Measurements from ENCODE around the gene RHOF. TPM values are rescaled to one million over a fixed set of nuclear protein-coding genes. Genes with fewer than 3 reads are reported as not detected.
A peak's percentile ranks its signal among the peaks of the same experiment; 100 is the strongest.

Gene RHOF
- total RNA-seq, 1 donor from 2014 or later: 28.7 TPM

DNA sequence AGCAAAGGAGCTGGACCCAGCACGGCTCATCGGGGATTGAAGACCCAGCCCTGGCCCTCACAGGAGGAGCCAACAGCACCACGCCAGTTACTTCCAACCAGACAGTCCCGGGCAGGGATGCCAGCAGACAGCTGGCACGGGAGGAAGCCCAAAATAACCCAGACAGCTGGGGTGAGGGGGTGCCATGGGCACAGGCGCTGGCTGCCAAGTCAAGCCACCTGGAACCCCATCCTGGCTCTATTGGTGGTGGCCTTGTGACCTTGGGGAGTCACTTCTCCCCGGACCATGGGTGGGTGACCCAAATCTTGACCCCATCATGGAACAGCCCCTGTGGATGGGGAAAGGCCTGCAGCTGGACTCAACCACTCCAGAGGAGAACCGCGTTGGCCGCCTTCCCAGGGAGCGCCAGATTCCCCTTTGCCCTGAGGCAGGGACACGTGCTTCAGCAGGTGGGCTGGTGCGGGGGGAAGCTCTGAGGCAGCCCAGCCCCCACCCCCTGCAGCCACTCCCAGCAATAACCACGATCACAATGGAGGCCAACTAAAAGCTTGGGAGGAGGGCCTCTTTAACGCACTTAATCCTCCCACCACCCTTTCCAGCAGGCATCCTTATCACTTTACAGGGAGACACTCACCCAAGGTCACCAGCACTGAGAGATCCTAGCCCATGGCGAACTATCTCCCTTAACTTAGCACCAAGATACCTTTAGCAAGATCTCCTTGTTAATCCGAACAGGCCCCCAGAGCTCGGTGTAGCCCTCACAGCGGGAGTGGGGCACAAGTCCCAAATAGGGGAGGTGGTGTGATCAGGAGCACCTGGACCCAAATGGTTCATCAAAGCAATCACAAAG is 4.7 kb upstream of the RHOF start:
- ATAC-seq (no peak), DNase-seq (no peak)
- H3K36me3 ChIP-seq: peaks cover 33% of the 10 kb centered on the region
- H3K9me3 ChIP-seq: no peaks in the 10 kb centered on the region
- H3K4me3 ChIP-seq: peak overlapping the region; percentile 85
- no peaks in the 10 kb centered on the region for H3K27me3 ChIP-seq (ENCODE audit: low read depth)
- intact Hi-C loops (cut with DNase I): no loop called here
- H3K27ac ChIP-seq: peak overlapping the region; percentile 100
- TF ChIP-seq, protein P1, sequence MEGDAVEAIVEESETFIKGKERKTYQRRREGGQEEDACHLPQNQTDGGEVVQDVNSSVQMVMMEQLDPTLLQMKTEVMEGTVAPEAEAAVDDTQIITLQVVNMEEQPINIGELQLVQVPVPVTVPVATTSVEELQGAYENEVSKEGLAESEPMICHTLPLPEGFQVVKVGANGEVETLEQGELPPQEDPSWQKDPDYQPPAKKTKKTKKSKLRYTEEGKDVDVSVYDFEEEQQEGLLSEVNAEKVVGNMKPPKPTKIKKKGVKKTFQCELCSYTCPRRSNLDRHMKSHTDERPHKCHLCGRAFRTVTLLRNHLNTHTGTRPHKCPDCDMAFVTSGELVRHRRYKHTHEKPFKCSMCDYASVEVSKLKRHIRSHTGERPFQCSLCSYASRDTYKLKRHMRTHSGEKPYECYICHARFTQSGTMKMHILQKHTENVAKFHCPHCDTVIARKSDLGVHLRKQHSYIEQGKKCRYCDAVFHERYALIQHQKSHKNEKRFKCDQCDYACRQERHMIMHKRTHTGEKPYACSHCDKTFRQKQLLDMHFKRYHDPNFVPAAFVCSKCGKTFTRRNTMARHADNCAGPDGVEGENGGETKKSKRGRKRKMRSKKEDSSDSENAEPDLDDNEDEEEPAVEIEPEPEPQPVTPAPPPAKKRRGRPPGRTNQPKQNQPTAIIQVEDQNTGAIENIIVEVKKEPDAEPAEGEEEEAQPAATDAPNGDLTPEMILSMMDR (IDR thresholded peaks at IDR 0.05): no peak
- H3K4me1 ChIP-seq: peaks cover 62% of the 10 kb centered on the region

DNA sequence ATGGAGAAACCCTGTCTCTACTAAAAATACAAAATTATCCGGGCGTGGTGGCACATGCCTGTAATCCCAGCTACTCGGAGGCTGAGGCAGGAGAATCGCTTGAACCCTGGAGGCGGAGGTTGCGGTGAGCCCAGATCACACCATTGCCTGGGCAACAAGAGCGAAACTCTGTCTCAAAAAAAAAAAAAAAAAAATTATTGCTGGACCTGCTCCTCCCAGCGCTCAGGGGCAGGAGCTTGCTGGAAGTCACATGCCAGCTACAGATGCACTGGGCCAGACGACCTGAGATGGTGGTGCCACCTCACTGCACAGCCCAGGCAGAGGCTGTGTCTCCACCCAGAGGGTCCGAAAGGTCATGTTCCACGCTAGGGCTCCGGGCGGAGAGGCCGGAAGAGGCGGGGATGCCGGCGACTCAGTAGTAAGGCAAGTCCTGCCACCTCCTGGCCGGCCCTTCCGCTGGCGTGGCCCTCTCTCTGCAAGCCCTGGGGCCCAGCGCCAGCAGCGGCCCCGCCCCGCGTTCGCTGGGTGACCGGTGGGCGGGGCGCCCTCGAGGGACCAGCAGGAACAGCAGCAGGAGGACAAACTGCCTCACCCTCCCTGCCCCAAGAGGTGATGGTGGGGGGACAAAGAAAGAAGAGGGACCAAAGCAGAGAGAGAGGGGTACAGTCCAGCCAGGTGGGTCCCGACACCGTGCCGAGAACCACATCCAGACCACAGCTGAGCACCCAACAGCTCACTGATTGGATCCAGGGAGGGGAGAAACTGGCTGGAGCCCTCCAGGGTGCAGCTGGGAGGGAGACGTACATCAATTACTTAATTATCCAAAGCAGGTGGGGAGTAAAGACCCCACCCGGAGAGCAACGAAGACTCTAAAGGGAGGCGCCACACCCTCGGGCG is 3.6 kb upstream of the RHOF start:
- DNase-seq: peak; percentile 97
- Histone ChIP-seq H3K27me3 (ENCODE audit: low read depth) (no peaks in the 10 kb centered on the region), H3K9me3 (no peaks in the 10 kb centered on the region), H3K36me3 (peaks cover 33% of the 10 kb centered on the region), H3K4me1 (peaks cover 72% of the 10 kb centered on the region), H3K4me3 (peak overlapping the region; percentile 37), H3K27ac (peak overlapping the region; percentile 85)
- peak; percentile 53 to 54 for ATAC-seq
- intact Hi-C loops (cut with DNase I): no loop called here
- TF ChIP-seq, protein P1 (IDR thresholded peaks at IDR 0.05): peak; percentile 49

DNA sequence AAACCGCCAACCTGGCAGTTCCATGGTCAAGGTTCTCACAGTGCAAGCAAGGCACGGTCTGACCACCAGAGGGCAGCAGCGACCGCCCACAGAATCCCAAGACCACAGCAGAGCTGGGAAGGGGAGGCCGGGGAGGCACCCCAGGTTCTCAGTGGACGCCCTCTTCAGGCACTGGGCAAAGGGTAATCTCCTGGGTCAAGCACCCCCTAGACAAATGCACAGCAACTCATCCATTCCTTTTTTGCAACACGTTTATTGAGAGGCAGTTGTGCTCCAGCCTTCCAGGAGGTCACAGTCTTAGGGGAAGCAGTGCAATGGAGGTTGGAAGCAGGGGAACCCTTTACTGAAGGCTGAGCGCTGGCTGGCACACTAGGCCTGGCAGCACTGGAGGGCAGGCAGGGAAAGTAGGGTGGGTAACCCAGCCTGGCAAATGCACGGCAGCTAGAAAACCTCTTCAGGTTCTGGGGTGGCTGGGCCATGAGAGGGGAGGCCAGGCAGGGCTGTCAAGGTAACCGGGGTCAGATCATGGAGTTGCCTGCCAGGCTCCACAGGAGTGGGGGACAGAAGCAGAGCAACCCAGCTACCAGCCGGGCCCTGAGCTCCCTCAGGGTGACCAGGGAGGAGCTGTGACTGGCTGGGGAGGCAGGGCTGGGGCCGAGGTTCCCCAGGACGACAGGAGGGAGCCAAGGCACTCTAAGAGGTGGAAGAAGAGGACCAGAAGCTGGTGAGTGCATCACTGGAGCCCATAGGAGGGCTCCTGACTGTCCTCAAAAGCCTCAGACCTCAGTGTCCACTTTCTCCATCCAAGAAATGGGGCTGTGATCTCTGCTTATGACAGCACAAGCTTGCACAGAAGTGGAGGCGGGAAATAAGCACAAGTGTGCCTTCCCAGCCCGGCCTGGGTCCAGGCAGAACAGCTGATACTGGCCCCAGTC is 1.8 kb upstream of the RHOF start:
- H3K36me3 ChIP-seq: peaks cover 33% of the 10 kb centered on the region
- ATAC-seq (peak; percentile 63 to 66), DNase-seq (peak; percentile 90)
- H3K27ac ChIP-seq: peak overlapping the region; percentile 85
- intact Hi-C loops (cut with DNase I): no loop called here
- TF ChIP-seq, protein P1 (IDR thresholded peaks at IDR 0.05): peak; percentile 96
- no peaks in the 10 kb centered on the region for H3K27me3 ChIP-seq (ENCODE audit: low read depth)
- no peaks in the 10 kb centered on the region for H3K9me3 ChIP-seq
- peaks cover 90% of the 10 kb centered on the region for H3K4me1 ChIP-seq
- peak overlapping the region; percentile 68 for H3K4me3 ChIP-seq

DNA sequence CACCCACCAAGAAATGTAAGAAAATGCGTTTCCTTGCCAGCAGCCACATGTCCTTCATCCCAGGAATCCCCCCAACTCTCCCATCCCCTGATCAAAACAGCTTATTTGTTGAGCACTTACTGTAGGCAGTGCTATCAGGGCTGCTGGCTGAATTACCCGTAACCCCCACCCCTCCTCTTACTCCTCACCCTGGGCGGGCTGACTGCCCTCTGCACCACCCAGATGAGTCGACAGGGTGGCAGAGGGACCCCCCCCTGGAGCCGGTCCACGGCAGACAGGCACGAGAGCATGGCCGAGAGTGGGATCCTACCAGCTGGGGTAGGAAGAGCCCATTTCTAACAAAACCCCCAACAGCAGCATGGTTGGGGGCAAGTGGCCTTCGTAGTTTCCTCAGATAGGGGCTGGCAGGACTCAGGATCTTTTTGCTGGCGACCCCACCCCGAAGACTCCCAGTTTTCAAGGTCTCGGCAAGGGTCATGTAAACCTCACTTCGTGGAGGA is 1.1 kb upstream of the RHOF start:
- intact Hi-C loops (cut with DNase I): no loop called here
- peaks cover 33% of the 10 kb centered on the region for H3K36me3 ChIP-seq
- peak overlapping the region; percentile 68 for H3K4me3 ChIP-seq
- ATAC-seq: peak; percentile 0 to 4
- H3K27me3 ChIP-seq (ENCODE audit: low read depth): no peaks in the 10 kb centered on the region
- no peak for DNase-seq
- TF ChIP-seq, protein P1 (IDR thresholded peaks at IDR 0.05): no peak
- peaks cover 95% of the 10 kb centered on the region for H3K4me1 ChIP-seq
- H3K9me3 ChIP-seq: no peaks in the 10 kb centered on the region
- peak overlapping the region; percentile 85 for H3K27ac ChIP-seq
